Prostate gland (tissue), 2 donors: ENCODE data around the gene FBXO40. TPM values are rescaled to one million over a fixed set of nuclear protein-coding genes. Genes with fewer than 3 reads are reported as not detected.

Source experiments
- DNase-seq: peaks from one replicate; pipeline ENCODE4 v3.0.0-alpha.2; 2019; ENCODE audit warnings: low spot score
- H3K27ac ChIP-seq, 2 donors: fragments of 200-600 bp; sonication (generic); 2 replicates each; pipeline ENCODE4 v1.5.1; 2017 to 2019
- H3K27me3 ChIP-seq: fragments of 200-600 bp; sonication (generic); replicated peaks from 2 replicates; pipeline ENCODE4 v1.5.1; 2019; ENCODE audit not compliant: insufficient read depth
- H3K36me3 ChIP-seq, 2 donors: fragments of 200-600 bp; sonication (generic); 1 replicate in 1 of 2; 2 replicates in 1 of 2; pipeline versions ENCODE4 v1.5.1 to v1.8.1; 2017 to 2019
- H3K4me1 ChIP-seq: fragments of 200-600 bp; sonication (generic); replicated peaks from 2 replicates; pipeline ENCODE4 v1.5.1; 2019
- H3K4me3 ChIP-seq, 2 donors: fragments of 200-600 bp; sonication (generic); 2 replicates each; pipeline ENCODE4 v1.5.1; 2017 to 2019
- H3K9me3 ChIP-seq: fragments of 200-600 bp; sonication (generic); 2 replicates; pipeline ENCODE4 v1.5.1; 2017
- POLR2A ChIP-seq: fragments of 450-650 bp; IDR thresholded peaks from one replicate; pipeline ENCODE4 v1.6.1; 2016; ENCODE audit warnings: antibody characterized with exemption, mild to moderate bottlenecking
- POLR2AphosphoS5 ChIP-seq: sonication (generic); formaldehyde crosslinking; IDR thresholded peaks from one replicate; pipeline ENCODE4 v1.6.1; 2017; ENCODE audit warnings: antibody characterized with exemption
- WGBS: methylation state at CpG from one replicate; pipeline ENCODE4 v1.1.5; 2018; 5-methylcytosine and 5-hydroxymethylcytosine counted together
- intact Hi-C: fragments of 100-400 bp; cut with DNase I; formaldehyde crosslinking; loops from one replicate; pipeline ENCODE4 v1.14.2; 2022
- total RNA-seq, 2 donors: library from RNA; depleted of rRNA; stranded (reverse); fragments of >200 nt; gene quantifications; one replicate each; pipeline ENCODE4 v1.1.0, GENCODE V29; 2016
- TF ChIP-seq, protein P1 (sequence below), 4 experiments: fragments of 200-600 bp in 2 of 4; fragments of 450-650 bp in 2 of 4; sonication (generic) in 2 of 4; IDR thresholded peaks; 1 replicate in 3 of 4; 2 replicates in 1 of 4; pipeline ENCODE4 v1.5.1; 2016 to 2019; ENCODE audit warnings: antibody characterized with exemption in 4 of 4, mild to moderate bottlenecking in 2 of 4, moderate library complexity in 2 of 4

FBXO40 gene
- total RNA-seq, 2 donors from 2014 or later, result 0.18 to 0.68 TPM

DNA sequence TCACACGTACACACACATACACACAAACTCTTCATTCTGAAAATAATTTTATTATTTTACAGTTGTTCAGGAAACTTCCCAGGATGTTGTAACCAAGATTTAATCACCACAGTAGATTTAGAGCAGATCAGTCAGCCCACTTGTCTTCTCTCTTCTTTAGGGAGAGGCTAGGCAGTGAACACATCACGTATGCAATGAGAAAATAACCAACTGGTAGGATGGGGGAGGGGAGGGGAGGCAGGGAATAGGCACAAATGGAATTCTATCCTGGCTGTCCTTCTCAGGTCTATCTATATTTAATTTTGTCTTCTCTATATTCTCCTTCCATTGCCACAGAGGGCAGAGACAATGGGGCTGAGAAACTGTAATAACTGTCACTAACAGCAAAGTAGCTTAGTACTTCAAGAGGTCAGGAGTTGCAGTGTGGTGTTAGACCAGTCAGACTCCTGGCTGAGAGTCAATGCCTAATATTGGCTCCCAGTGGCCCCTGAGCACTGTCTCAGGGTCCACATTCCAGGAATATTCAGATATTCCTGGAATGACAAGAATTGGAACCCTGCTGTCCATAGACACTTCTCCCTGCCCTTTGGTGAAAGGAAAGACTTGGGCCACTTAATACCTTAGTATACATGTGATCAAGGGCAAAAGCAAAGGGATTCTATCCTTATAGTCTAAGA, 70.1 kb downstream of the FBXO40 start:
- Histone ChIP-seq H3K4me3 (no peak overlapping the region), H3K4me1 (no peaks in the 10 kb centered on the region), H3K27me3 (no peaks in the 10 kb centered on the region), H3K27ac (no peak overlapping the region), H3K9me3 (no peaks in the 10 kb centered on the region), H3K36me3 (peaks cover 6 to 35% of the 10 kb centered on the region in 2 donors)
- TF ChIP-seq POLR2A (no peak), POLR2AphosphoS5 (no peak)
- TF ChIP-seq, protein P1, sequence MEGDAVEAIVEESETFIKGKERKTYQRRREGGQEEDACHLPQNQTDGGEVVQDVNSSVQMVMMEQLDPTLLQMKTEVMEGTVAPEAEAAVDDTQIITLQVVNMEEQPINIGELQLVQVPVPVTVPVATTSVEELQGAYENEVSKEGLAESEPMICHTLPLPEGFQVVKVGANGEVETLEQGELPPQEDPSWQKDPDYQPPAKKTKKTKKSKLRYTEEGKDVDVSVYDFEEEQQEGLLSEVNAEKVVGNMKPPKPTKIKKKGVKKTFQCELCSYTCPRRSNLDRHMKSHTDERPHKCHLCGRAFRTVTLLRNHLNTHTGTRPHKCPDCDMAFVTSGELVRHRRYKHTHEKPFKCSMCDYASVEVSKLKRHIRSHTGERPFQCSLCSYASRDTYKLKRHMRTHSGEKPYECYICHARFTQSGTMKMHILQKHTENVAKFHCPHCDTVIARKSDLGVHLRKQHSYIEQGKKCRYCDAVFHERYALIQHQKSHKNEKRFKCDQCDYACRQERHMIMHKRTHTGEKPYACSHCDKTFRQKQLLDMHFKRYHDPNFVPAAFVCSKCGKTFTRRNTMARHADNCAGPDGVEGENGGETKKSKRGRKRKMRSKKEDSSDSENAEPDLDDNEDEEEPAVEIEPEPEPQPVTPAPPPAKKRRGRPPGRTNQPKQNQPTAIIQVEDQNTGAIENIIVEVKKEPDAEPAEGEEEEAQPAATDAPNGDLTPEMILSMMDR (IDR thresholded peaks at IDR 0.05), result no peak
- no peak for DNase-seq
- 66% methylated on average over 2 of the region's 2 CpGs for WGBS
- intact Hi-C loops, result no loop called here

DNA sequence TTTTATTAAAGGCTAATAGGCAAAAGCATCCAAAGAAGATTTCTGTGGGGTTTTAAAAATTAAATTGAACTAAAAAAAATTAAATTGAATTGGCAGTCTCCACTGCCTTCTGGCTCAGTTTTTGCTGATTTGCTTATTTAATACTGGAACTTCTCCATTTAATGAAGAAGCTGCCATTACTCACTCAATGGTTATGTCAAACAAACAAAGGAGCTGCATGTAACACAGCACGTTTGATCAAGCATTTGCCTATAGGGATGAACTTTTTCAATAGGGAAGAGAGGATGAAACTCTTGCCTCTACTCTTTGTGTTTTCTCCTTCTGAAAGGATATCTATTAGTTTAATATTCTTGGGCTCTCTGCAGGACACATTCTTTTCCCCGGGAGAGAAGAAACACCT, 72.3 kb downstream of the FBXO40 start:
- Histone ChIP-seq H3K4me3 (no peak overlapping the region), H3K27me3 (no peaks in the 10 kb centered on the region), H3K9me3 (no peaks in the 10 kb centered on the region), H3K27ac (no peak overlapping the region), H3K36me3 (peaks cover 6 to 36% of the 10 kb centered on the region in 2 donors), H3K4me1 (no peaks in the 10 kb centered on the region)
- WGBS, result 68% methylated on average over 2 of the region's 2 CpGs
- no peak for DNase-seq
- intact Hi-C loops, result no loop called here
- TF ChIP-seq, protein P1 (IDR thresholded peaks at IDR 0.05), result no peak
- TF ChIP-seq POLR2AphosphoS5, result no peak
- no peak for TF ChIP-seq POLR2A

DNA sequence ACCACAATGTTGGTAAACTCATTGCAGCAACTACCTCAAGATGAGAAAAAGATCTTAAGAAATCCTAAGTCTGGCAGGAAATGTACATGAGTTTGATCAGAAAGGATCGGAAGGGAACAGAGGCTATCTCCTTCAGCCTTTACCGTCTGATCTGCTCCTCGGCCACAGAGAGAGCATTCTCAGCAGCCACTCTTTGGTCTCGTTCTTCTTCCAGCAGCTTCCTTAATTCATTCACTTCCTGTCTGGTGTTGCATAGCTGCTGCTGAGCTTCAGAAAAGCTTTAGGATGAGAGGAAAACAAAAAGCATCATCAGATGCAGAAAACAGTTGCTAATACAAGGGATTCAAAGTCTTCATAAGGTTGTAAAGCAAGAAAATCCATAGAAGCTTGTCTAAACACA, 74.2 kb downstream of the FBXO40 start:
- no peak overlapping the region for H3K4me3 ChIP-seq
- no peaks in the 10 kb centered on the region for H3K9me3 ChIP-seq
- H3K27ac ChIP-seq, result no peak overlapping the region
- H3K36me3 ChIP-seq, result peaks cover 6 to 36% of the 10 kb centered on the region in 2 donors
- DNase-seq, result no peak
- H3K27me3 ChIP-seq, result no peaks in the 10 kb centered on the region
- 95% methylated on average over 4 of the region's 4 CpGs for WGBS
- intact Hi-C loops, result no loop called here
- no peaks in the 10 kb centered on the region for H3K4me1 ChIP-seq
- TF ChIP-seq POLR2A (no peak), POLR2AphosphoS5 (no peak)
- TF ChIP-seq, protein P1 (IDR thresholded peaks at IDR 0.05), result no peak

DNA sequence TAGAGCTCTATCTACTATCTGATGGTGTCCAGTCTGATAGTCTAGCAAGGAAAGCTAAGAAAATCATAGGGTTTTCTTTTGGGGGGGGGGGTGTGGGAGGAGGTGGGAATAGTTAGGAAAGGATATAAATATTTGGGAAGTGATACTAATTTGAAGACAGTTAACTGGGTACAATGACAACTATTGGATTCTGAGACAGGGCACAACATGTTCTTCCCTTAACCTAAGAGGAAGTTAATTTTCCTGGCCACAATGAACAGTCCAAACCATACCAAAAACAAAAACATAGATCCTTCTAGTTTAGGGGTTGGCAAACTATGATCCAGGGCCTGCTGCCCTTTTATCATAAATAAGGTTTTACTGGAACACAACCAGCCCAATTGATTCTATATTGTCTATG, 77.5 kb downstream of the FBXO40 start:
- intact Hi-C loops, result no loop called here
- Histone ChIP-seq H3K4me1 (no peaks in the 10 kb centered on the region), H3K9me3 (no peaks in the 10 kb centered on the region), H3K36me3 (peaks cover 6 to 24% of the 10 kb centered on the region in 2 donors), H3K4me3 (no peak overlapping the region), H3K27ac (no peak overlapping the region), H3K27me3 (no peaks in the 10 kb centered on the region)
- no peak for TF ChIP-seq POLR2AphosphoS5
- TF ChIP-seq, protein P1 (IDR thresholded peaks at IDR 0.05), result no peak
- DNase-seq, result no peak

DNA sequence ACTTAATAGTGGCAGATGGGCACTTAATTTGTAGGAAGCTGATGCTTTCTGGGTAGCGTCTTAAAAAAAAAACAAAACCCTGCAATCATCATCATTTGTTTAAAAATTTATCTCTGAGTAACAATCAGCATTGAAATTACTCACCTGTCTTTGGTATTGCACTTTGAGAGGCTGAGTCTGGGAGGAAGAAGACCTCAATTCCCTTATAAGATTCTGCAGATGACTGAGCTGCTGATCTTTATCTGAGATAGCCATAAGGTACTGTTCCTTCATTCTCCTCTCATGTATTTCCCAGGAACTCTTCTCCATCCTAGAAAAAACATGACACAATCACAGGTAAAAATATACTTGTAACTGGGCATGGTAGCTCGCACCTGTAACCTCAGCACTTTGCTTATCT, 84.0 kb downstream of the FBXO40 start:
- Histone ChIP-seq H3K36me3 (peaks cover 13 to 28% of the 10 kb centered on the region in 2 donors), H3K27ac (no peak overlapping the region), H3K4me3 (no peak overlapping the region), H3K4me1 (no peaks in the 10 kb centered on the region), H3K27me3 (no peaks in the 10 kb centered on the region), H3K9me3 (no peaks in the 10 kb centered on the region)
- WGBS, result 92% methylated on average over 2 of the region's 2 CpGs
- intact Hi-C loops, result no loop called here
- DNase-seq, result no peak
- TF ChIP-seq POLR2A, result no peak
- TF ChIP-seq POLR2AphosphoS5, result no peak
- TF ChIP-seq, protein P1 (IDR thresholded peaks at IDR 0.05), result no peak
